HepG2 (cell line): ENCODE measurements around the gene TRPV2. TPM values are rescaled to one million over a fixed set of nuclear protein-coding genes. Genes with fewer than 3 reads are reported as not detected.

Experiments
- ATAD3A ChIP-seq: sonication (generic); formaldehyde crosslinking; IDR thresholded peaks from 2 replicates; pipeline ENCODE4 v1.4.0; 2020; ENCODE audit warnings: missing genetic modification reagents
- DPF2 ChIP-seq: sonication (generic); formaldehyde crosslinking; IDR thresholded peaks from 2 replicates; pipeline ENCODE4 v1.4.0; 2020; ENCODE audit warnings: mild to moderate bottlenecking, low read depth, missing genetic modification reagents, borderline replicate concordance
- FOSL1 ChIP-seq: sonication (generic); formaldehyde crosslinking; IDR thresholded peaks from 2 replicates; pipeline ENCODE4 v1.9.0; 2021; ENCODE audit warnings: missing genetic modification reagents, borderline replicate concordance
- HOXA5 ChIP-seq: sonication (generic); formaldehyde crosslinking; IDR thresholded peaks from 2 replicates; pipeline ENCODE4 v1.4.0; 2020; ENCODE audit warnings: missing genetic modification reagents
- KLF6 ChIP-seq: IDR thresholded peaks from 2 replicates; pipeline ENCODE4 v1.8.0; 2016; ENCODE audit warnings: missing biosample characterization, missing genetic modification reagents
- PAF1 ChIP-seq: IDR thresholded peaks from 2 replicates; pipeline ENCODE4 v1.6.1; 2016; ENCODE audit warnings: missing genetic modification reagents, missing compliant biosample characterization
- PLRG1 ChIP-seq: fragments of 450-650 bp; conservative IDR thresholded peaks from 2 replicates; pipeline ENCODE4 v1.6.1; 2016
- TRIM24 ChIP-seq: sonication (generic); formaldehyde crosslinking; IDR thresholded peaks from 2 replicates; pipeline ENCODE4 v1.8.0; 2022; ENCODE audit warnings: mild to moderate bottlenecking, missing genetic modification reagents
- ZNF547 ChIP-seq: sonication (generic); formaldehyde crosslinking; IDR thresholded peaks from 2 replicates; pipeline ENCODE4 v1.5.1; 2020; ENCODE audit warnings: mild to moderate bottlenecking, missing genetic modification reagents
- ZNF766 ChIP-seq: sonication (generic); formaldehyde crosslinking; IDR thresholded peaks from 2 replicates; pipeline ENCODE4 v1.5.0; 2020; ENCODE audit warnings: missing genetic modification reagents, borderline replicate concordance
- ZNF768 ChIP-seq: sonication (generic); formaldehyde crosslinking; IDR thresholded peaks from 2 replicates; pipeline ENCODE4 v1.4.0; 2020; ENCODE audit warnings: missing genetic modification reagents
- ZSCAN31 ChIP-seq: sonication (generic); formaldehyde crosslinking; IDR thresholded peaks from 2 replicates; pipeline ENCODE4 v1.5.0; 2020; ENCODE audit warnings: low read depth, mild to moderate bottlenecking, missing genetic modification reagents
- polyA plus RNA-seq, 8 experiments: library from polyadenylated mRNA; depleted of rRNA in 3 of 8; stranded (reverse) in 7 of 8; unstranded in 1 of 8; fragments of >200 nt; fragmentation: Illumina TruSeq in 4 of 8; extraction: Trizol in 4 of 8; gene quantifications; 2 replicates each; pipeline versions ENCODE4 v1.2.1 to v1.2.3, GENCODE V29; 2011 to 2016; ENCODE audit warnings: low read depth in 4 of 8, missing spikeins in 1 of 8, mixed read lengths in 1 of 8; ENCODE audit not compliant: insufficient read depth in 1 of 8
- total RNA-seq, 5 experiments: library from RNA; depleted of rRNA; stranded (reverse); fragments of >200 nt; fragmentation: Illumina TruSeq; extraction: Trizol; gene quantifications; 2 replicates each; pipeline ENCODE4 v1.2.3, GENCODE V29; 2016; ENCODE audit warnings: low read depth in 1 of 5
- TF ChIP-seq, protein P1 (sequence below): sonication (generic); formaldehyde crosslinking; conservative IDR thresholded peaks from 2 replicates; pipeline ENCODE4 v1.8.0; 2022; ENCODE audit warnings: mild to moderate bottlenecking, moderate library complexity, missing genetic modification reagents
- TF ChIP-seq, protein P2 (sequence below): sonication (generic); formaldehyde crosslinking; IDR thresholded peaks from 2 replicates; pipeline ENCODE4 v1.4.0; 2020; ENCODE audit warnings: missing genetic modification reagents, borderline replicate concordance
- TF ChIP-seq, protein P3 (sequence below): sonication (generic); formaldehyde crosslinking; IDR thresholded peaks from 2 replicates; pipeline ENCODE4 v1.4.0; 2020; ENCODE audit warnings: missing genetic modification reagents
- TF ChIP-seq, protein P4 (sequence below): IDR thresholded peaks from 2 replicates; pipeline ENCODE4 v1.6.1; 2016; ENCODE audit warnings: missing compliant biosample characterization, missing genetic modification reagents, borderline replicate concordance
- TF ChIP-seq, protein P5 (sequence below), 2 experiments: IDR thresholded peaks; 2 replicates each; pipeline ENCODE4 v1.6.1; 2011 to 2012; ENCODE audit warnings: low read length in 2 of 2, borderline replicate concordance in 1 of 2, low read depth in 1 of 2, mild to moderate bottlenecking in 1 of 2, moderate library complexity in 1 of 2

Gene TRPV2
- total and polyA plus RNA-seq, 2 of the 13 experiments (the other 11 are each of a cell fraction or from before 2014, with no cell fraction given), result 13.6 to 21.3 TPM

DNA sequence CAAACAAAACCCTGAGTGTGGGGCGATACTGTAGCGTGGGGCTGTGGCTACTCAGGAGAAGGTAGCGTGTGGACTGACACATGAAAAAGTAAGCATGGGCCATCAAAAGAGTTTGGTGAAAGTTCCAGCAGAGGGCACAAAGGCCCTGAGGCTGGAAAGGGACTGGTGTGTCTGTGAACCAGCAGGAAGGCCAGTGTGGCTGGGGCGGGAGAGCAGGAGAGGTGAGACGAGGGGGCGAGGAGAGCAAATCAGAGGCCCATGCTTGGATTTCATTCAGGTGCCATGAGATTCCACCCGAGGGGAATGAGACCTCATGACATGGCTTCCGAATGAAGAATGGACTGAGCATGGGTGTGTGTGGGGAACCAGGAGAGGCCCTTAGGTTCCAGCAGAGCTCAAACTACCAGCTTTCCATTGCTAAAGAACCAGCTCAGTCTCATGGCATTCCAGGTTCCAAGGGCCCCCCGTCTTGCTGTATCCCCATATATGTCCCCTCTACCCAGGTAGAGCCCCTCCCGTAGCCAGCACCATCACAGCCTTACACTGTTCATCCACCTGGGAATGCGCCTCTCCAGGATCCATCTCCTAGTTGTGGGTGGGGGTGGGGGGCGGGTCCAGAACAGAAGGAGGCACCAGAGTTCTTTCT is 31.1 kb downstream of the TRPV2 start (continued):
- TF ChIP-seq, protein P1, sequence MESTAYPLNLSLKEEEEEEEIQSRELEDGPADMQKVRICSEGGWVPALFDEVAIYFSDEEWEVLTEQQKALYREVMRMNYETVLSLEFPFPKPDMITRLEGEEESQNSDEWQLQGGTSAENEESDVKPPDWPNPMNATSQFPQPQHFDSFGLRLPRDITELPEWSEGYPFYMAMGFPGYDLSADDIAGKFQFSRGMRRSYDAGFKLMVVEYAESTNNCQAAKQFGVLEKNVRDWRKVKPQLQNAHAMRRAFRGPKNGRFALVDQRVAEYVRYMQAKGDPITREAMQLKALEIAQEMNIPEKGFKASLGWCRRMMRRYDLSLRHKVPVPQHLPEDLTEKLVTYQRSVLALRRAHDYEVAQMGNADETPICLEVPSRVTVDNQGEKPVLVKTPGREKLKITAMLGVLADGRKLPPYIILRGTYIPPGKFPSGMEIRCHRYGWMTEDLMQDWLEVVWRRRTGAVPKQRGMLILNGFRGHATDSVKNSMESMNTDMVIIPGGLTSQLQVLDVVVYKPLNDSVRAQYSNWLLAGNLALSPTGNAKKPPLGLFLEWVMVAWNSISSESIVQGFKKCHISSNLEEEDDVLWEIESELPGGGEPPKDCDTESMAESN (CRISPR knock-in tag), result 0 out of 2 replicates have a peak, but pooled peaks have one; percentile 34
- TF ChIP-seq, protein P2, sequence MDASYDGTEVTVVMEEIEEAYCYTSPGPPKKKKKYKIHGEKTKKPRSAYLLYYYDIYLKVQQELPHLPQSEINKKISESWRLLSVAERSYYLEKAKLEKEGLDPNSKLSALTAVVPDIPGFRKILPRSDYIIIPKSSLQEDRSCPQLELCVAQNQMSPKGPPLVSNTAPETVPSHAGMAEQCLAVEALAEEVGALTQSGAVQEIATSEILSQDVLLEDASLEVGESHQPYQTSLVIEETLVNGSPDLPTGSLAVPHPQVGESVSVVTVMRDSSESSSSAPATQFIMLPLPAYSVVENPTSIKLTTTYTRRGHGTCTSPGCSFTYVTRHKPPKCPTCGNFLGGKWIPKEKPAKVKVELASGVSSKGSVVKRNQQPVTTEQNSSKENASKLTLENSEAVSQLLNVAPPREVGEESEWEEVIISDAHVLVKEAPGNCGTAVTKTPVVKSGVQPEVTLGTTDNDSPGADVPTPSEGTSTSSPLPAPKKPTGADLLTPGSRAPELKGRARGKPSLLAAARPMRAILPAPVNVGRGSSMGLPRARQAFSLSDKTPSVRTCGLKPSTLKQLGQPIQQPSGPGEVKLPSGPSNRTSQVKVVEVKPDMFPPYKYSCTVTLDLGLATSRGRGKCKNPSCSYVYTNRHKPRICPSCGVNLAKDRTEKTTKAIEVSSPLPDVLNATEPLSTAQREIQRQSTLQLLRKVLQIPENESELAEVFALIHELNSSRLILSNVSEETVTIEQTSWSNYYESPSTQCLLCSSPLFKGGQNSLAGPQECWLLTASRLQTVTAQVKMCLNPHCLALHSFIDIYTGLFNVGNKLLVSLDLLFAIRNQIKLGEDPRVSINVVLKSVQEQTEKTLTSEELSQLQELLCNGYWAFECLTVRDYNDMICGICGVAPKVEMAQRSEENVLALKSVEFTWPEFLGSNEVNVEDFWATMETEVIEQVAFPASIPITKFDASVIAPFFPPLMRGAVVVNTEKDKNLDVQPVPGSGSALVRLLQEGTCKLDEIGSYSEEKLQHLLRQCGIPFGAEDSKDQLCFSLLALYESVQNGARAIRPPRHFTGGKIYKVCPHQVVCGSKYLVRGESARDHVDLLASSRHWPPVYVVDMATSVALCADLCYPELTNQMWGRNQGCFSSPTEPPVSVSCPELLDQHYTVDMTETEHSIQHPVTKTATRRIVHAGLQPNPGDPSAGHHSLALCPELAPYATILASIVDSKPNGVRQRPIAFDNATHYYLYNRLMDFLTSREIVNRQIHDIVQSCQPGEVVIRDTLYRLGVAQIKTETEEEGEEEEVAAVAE (CRISPR knock-in tag), result no peak
- TF ChIP-seq ZSCAN31 (CRISPR knock-in tag) (no peak), ZNF766 (no peak), HOXA5 (CRISPR knock-in tag) (no peak), PLRG1 (no peak), ZNF768 (CRISPR knock-in tag) (no peak), FOSL1 (CRISPR knock-in tag) (no peak), ATAD3A (CRISPR knock-in tag) (no peak), PAF1 (peak; percentile 67; the same call in 1 of the 2 replicates), DPF2 (CRISPR knock-in tag) (no peak), TRIM24 (CRISPR knock-in tag) (no peak), KLF6 (no peak), ZNF547 (CRISPR knock-in tag) (no peak)
- TF ChIP-seq, protein P3, sequence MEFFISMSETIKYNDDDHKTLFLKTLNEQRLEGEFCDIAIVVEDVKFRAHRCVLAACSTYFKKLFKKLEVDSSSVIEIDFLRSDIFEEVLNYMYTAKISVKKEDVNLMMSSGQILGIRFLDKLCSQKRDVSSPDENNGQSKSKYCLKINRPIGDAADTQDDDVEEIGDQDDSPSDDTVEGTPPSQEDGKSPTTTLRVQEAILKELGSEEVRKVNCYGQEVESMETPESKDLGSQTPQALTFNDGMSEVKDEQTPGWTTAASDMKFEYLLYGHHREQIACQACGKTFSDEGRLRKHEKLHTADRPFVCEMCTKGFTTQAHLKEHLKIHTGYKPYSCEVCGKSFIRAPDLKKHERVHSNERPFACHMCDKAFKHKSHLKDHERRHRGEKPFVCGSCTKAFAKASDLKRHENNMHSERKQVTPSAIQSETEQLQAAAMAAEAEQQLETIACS, result no peak
- TF ChIP-seq, protein P4, sequence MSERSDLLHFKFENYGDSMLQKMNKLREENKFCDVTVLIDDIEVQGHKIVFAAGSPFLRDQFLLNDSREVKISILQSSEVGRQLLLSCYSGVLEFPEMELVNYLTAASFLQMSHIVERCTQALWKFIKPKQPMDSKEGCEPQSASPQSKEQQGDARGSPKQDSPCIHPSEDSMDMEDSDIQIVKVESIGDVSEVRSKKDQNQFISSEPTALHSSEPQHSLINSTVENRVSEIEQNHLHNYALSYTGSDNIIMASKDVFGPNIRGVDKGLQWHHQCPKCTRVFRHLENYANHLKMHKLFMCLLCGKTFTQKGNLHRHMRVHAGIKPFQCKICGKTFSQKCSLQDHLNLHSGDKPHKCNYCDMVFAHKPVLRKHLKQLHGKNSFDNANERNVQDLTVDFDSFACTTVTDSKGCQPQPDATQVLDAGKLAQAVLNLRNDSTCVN (CRISPR knock-in tag), result no peak
- TF ChIP-seq, protein P5, sequence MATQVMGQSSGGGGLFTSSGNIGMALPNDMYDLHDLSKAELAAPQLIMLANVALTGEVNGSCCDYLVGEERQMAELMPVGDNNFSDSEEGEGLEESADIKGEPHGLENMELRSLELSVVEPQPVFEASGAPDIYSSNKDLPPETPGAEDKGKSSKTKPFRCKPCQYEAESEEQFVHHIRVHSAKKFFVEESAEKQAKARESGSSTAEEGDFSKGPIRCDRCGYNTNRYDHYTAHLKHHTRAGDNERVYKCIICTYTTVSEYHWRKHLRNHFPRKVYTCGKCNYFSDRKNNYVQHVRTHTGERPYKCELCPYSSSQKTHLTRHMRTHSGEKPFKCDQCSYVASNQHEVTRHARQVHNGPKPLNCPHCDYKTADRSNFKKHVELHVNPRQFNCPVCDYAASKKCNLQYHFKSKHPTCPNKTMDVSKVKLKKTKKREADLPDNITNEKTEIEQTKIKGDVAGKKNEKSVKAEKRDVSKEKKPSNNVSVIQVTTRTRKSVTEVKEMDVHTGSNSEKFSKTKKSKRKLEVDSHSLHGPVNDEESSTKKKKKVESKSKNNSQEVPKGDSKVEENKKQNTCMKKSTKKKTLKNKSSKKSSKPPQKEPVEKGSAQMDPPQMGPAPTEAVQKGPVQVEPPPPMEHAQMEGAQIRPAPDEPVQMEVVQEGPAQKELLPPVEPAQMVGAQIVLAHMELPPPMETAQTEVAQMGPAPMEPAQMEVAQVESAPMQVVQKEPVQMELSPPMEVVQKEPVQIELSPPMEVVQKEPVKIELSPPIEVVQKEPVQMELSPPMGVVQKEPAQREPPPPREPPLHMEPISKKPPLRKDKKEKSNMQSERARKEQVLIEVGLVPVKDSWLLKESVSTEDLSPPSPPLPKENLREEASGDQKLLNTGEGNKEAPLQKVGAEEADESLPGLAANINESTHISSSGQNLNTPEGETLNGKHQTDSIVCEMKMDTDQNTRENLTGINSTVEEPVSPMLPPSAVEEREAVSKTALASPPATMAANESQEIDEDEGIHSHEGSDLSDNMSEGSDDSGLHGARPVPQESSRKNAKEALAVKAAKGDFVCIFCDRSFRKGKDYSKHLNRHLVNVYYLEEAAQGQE (IDR thresholded peaks at IDR 0.05; ENCODE audit: borderline replicate concordance in 1 of 2, low read depth in 1 of 2, low read length in 2 of 2), result no peak
